Measurements from ENCODE around the gene PTAFR.

DNA sequence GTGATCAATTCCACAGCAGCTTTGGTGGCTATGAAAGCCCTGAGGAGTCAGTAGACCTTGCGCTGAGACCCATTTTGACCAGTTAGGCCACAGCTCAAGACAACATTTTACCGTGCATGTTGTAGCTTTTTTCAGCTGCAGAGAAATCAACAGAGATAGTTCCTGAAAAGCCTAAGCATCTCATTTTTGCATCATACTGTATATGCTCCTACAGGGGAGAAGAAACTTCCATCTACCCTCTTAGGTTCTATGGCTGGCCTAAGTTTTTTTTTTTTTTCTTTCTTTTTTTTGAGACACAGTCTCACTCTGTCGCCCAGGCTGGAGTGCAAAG is 63.3 kb downstream of the PTAFR start:
- TF ChIP-seq, protein P1, sequence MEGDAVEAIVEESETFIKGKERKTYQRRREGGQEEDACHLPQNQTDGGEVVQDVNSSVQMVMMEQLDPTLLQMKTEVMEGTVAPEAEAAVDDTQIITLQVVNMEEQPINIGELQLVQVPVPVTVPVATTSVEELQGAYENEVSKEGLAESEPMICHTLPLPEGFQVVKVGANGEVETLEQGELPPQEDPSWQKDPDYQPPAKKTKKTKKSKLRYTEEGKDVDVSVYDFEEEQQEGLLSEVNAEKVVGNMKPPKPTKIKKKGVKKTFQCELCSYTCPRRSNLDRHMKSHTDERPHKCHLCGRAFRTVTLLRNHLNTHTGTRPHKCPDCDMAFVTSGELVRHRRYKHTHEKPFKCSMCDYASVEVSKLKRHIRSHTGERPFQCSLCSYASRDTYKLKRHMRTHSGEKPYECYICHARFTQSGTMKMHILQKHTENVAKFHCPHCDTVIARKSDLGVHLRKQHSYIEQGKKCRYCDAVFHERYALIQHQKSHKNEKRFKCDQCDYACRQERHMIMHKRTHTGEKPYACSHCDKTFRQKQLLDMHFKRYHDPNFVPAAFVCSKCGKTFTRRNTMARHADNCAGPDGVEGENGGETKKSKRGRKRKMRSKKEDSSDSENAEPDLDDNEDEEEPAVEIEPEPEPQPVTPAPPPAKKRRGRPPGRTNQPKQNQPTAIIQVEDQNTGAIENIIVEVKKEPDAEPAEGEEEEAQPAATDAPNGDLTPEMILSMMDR (IDR thresholded peaks at IDR 0.05; ENCODE audit: insufficient read depth, low read length, poor library complexity, severe bottlenecking) = no peak
- no peak for TF ChIP-seq EZH2phosphoT487 (conservative IDR thresholded peaks at IDR 0.05; ENCODE audit: low read length)
